ENCODE measurements around the gene C5. TPM values are rescaled to one million over a fixed set of nuclear protein-coding genes. Genes with fewer than 3 reads are reported as not detected.

The C5 gene
- total and polyA plus RNA-seq, 9 of the 15 experiments (the other 6 are each of a cell fraction or from before 2014, with no cell fraction given): 0.08 to 0.91 (median 0.42) TPM

GRCh38 chr9:121019273-121019672 lies 30.8 kb downstream of the C5 start (continued):
- TF ChIP-seq, protein P1, sequence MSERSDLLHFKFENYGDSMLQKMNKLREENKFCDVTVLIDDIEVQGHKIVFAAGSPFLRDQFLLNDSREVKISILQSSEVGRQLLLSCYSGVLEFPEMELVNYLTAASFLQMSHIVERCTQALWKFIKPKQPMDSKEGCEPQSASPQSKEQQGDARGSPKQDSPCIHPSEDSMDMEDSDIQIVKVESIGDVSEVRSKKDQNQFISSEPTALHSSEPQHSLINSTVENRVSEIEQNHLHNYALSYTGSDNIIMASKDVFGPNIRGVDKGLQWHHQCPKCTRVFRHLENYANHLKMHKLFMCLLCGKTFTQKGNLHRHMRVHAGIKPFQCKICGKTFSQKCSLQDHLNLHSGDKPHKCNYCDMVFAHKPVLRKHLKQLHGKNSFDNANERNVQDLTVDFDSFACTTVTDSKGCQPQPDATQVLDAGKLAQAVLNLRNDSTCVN (CRISPR knock-in tag; IDR thresholded peaks at IDR 0.05): no peak

DNA sequence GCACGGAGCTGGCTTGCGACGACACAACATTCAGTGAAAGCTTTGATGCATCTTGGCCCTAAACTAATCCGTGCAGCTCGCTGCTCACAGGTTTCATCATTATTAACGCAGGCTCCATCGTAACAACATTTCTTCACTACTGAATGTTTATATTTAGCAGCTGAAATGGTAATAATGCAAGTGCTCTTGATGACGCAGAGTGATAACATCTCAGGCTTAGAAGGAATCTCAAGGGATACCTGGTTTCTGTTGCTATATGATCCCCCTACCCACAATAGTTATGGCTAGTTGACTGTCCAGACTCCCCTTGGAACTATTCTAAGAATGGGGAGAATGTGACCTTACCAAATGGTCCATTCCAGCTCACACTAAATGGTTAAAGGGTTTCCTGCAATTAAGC lies 36.2 kb downstream of the C5 start:
- ChIA-PET POLR2A (interaction anchor here (0.9 kb wide), 1 partner anchor 18 kb away, joined by 3 read pairs; no protein-coding TSS in a partner anchor), CTCF (ENCODE audit: low intra/inter-chr PET ratio) (no interaction called here)
- no peak for FAIRE-seq
- Histone ChIP-seq H3K36me3 (ENCODE audit: control insufficient read depth, insufficient read depth, low read length) (no peaks in the 10 kb centered on the region), H3K79me2 (ENCODE audit: control insufficient read depth, insufficient read depth, low read length) (no peaks in the 10 kb centered on the region), H3K27me3 (ENCODE audit: control insufficient read depth in 2 of 2, insufficient read depth in 2 of 2, low read length in 2 of 2) (peaks cover 0 to 3% of the 10 kb centered on the region in 2 experiments; a peak in 1 of 5 replicates), H3K4me3 (no peak overlapping the region), H3K9me1 (ENCODE audit: control insufficient read depth, insufficient read depth, low read length) (no peaks in the 10 kb centered on the region), H3K4me1 (replicated peaks in 1 of 2; ENCODE audit: control insufficient read depth in 2 of 2, insufficient read depth in 2 of 2, low read length in 2 of 2) (no peaks in the 10 kb centered on the region), H4K20me1 (replicated peaks; ENCODE audit: control insufficient read depth, insufficient read depth, low read length) (no peaks in the 10 kb centered on the region), H3K27ac (ENCODE audit: extremely low read depth, low read depth, low read length) (no peak overlapping the region), H3K9ac (ENCODE audit: insufficient read depth in 1 of 2, low read depth in 2 of 2, low read length in 2 of 2) (no peak overlapping the region), H2AFZ (ENCODE audit: low read depth, low read length) (no peak overlapping the region), H3K9me3 (replicated peaks; ENCODE audit: control insufficient read depth, insufficient read depth, low read depth, low read length) (no peaks in the 10 kb centered on the region), H3K4me2 (ENCODE audit: insufficient read depth, low read length) (no peak overlapping the region)
- WGBS (ENCODE audit: insufficient coverage, low coverage, missing lambda C conversion rate): 25% methylated on average over 8 of the region's 8 CpGs
- no peak for TF ChIP-seq MCM5 (IDR thresholded peaks at IDR 0.05; ENCODE audit: low read depth)
- no peak for TF ChIP-seq ARID3A (IDR thresholded peaks at IDR 0.05; ENCODE audit: borderline replicate concordance, low read depth, low read length)
- no peak for TF ChIP-seq ZNF780A (CRISPR knock-in tag; IDR thresholded peaks at IDR 0.05)
- DNase-seq (ENCODE audit: extremely low read depth in 1 of 4, low spot score in 3 of 4): no peak
- no TSS peak for BruUV-seq (replicated peaks)
- in situ Hi-C loops (cut with MboI): no loop called here
- intact Hi-C loops (cut with micrococcal nuclease): no loop called here
- no peak for ATAC-seq
